Measurements from ENCODE around the gene EVI2B.

- TF ChIP-seq, protein P1, sequence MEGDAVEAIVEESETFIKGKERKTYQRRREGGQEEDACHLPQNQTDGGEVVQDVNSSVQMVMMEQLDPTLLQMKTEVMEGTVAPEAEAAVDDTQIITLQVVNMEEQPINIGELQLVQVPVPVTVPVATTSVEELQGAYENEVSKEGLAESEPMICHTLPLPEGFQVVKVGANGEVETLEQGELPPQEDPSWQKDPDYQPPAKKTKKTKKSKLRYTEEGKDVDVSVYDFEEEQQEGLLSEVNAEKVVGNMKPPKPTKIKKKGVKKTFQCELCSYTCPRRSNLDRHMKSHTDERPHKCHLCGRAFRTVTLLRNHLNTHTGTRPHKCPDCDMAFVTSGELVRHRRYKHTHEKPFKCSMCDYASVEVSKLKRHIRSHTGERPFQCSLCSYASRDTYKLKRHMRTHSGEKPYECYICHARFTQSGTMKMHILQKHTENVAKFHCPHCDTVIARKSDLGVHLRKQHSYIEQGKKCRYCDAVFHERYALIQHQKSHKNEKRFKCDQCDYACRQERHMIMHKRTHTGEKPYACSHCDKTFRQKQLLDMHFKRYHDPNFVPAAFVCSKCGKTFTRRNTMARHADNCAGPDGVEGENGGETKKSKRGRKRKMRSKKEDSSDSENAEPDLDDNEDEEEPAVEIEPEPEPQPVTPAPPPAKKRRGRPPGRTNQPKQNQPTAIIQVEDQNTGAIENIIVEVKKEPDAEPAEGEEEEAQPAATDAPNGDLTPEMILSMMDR (IDR thresholded peaks at IDR 0.05): no peak
- no peak for TF ChIP-seq POLR2A (IDR thresholded peaks at IDR 0.05)
These were observed 53.7 kb downstream of the EVI2B start for GRCh38 chr17:31260151-31260550.

Measured in lower leg skin (tissue), 3 donors.